Measurements from ENCODE around the gene HBG2. TPM values are rescaled to one million over a fixed set of nuclear protein-coding genes. Genes with fewer than 3 reads are reported as not detected.
"Not testable (repeated sequence)": the region's sequence is repeated elsewhere in the genome, so short reads cannot be mapped to it uniquely, and the experiment has no call there.

Gene HBG2
- not detected in 2 replicates for total RNA-seq (2013; cell fraction: nucleolus; rRNA removed)
- total RNA-seq (2014; rRNA removed) (not detected in 2 replicates), total RNA-seq (2014; rRNA removed; fragmentation: Illumina TruSeq; extraction: Trizol) (not detected in 2 replicates), total RNA-seq (2021) (4.5 and 8.3 TPM in 2 replicates), polyA plus RNA-seq (2011; rRNA removed) (1.4 and 2.2 TPM in 2 replicates), polyA plus RNA-seq (2014; fragmentation: Illumina TruSeq; extraction: Trizol) (not detected in 2 replicates), polyA plus RNA-seq (2014; fragmentation: Nextera tagmentation; extraction: Ambion mirVana) (1 to 10 TPM; 2.9 to 7.2 TPM), polyA plus RNA-seq (2014; rRNA removed) (0.25 and 1.1 TPM in 2 replicates), polyA plus RNA-seq (2016; fragmentation: Nextera tagmentation; extraction: Ambion mirVana) (not detected), polyA minus RNA-seq (2011; rRNA and poly(A)+ RNA removed) (1.8 and 8.2 TPM in 2 replicates), Bru-seq, nascent RNA (percentile 46 among the genes with signal in this experiment), BruChase-seq, experiment 1, labeled RNA remaining after a 6-hour chase (percentile 59 among the genes with signal in this experiment), BruChase-seq, experiment 2, labeled RNA remaining after a 2-hour chase (percentile 58 among the genes with signal in this experiment)
- not detected for polyA plus RNA-seq (2011; ENCODE audit: low read depth)
- polyA plus RNA-seq (2011; cell fraction: cytosol; rRNA removed): 0.90 and 0.91 TPM in 2 replicates
- 1.3 and 2.6 TPM in 2 replicates for polyA plus RNA-seq (2011; cell fraction: nucleus; rRNA removed)
- not detected in 2 replicates for polyA plus RNA-seq (2012)
- 5.8 and 8.2 TPM in 2 replicates for polyA minus RNA-seq (2011; cell fraction: cytosol; rRNA and poly(A)+ RNA removed)
- 1.7 and 2.3 TPM in 2 replicates for polyA minus RNA-seq (2011; cell fraction: nucleus; rRNA and poly(A)+ RNA removed)
- long read RNA-seq, experiment 1: 0 reads
- long read RNA-seq, experiment 2: 0 reads

DNA sequence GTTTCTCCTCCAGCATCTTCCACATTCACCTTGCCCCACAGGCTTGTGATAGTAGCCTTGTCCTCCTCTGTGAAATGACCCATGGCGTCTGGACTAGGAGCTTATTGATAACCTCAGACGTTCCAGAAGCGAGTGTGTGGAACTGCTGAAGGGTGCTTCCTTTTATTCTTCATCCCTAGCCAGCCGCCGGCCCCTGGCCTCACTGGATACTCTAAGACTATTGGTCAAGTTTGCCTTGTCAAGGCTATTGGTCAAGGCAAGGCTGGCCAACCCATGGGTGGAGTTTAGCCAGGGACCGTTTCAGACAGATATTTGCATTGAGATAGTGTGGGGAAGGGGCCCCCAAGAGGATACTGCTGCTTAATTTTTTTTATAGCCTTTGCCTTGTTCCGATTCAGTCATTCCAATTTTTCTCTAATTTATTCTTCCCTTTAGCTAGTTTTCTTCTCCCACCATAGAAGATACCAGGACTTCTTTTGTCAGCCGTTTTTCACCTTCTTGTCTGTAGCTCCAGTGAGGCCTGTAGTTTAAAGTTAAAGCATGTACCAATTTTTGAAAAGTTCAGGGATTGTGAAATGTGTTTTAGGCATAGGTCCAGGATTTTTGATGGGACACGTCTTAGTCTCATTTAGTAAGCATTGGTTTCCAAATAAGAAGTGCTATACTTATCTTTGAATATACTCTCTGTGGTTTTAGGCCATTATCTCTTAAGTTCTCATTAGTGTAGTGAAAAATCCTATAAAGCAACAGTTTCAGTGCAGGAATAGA, at the start of gene HBG2:
TSS of gene HBG2 (minus strand) at position 136 of the 768 bp plus-strand sequence. CDS start at position 83, 53 bp downstream.
- ATAC-seq; RAD21 ChIA-PET (ENCODE audit: unreplicated experiment); H3K27ac ChIP-seq (ENCODE audit: control insufficient read depth, insufficient read depth); in situ Hi-C loops (cut with MboI); intact Hi-C loops (cut with micrococcal nuclease; ENCODE audit: unreplicated experiment); H3K9me3 ChIP-seq (replicated peaks; ENCODE audit: control insufficient read depth, insufficient read depth, low read length); H3K4me3 ChIP-seq; H2AFZ ChIP-seq (ENCODE audit: control insufficient read depth, low read depth, low read length); H3K36me3 ChIP-seq (ENCODE audit: control insufficient read depth in 2 of 2, insufficient read depth in 2 of 2, low read length in 1 of 2); POLR2A ChIA-PET; H3K9ac ChIP-seq (ENCODE audit: control insufficient read depth, insufficient read depth, low read length); SMC1A ChIA-PET (ENCODE audit: uncharacterized antibody, unreplicated experiment); H3K4me1 ChIP-seq (ENCODE audit: control insufficient read depth, insufficient read depth, low read length); H3K4me2 ChIP-seq (ENCODE audit: control insufficient read depth, insufficient read depth); H3K27me3 ChIP-seq (replicated peaks in 1 of 2; ENCODE audit: control insufficient read depth in 2 of 2, insufficient read depth in 2 of 2, low read length in 1 of 2); H4K20me1 ChIP-seq (ENCODE audit: control insufficient read depth, insufficient read depth); FAIRE-seq; DNase-seq (ENCODE audit: low read depth, low spot score); CTCF ChIA-PET; BruUV-seq (replicated peaks); H3K79me2 ChIP-seq (ENCODE audit: control insufficient read depth, insufficient read depth, low read length): not testable (repeated sequence)
- 2% methylated on average over 4 of the region's 9 CpGs for WGBS (ENCODE audit: insufficient coverage, insufficient replicate concordance, low lambda C conversion rate, missing lambda C conversion rate)

DNA sequence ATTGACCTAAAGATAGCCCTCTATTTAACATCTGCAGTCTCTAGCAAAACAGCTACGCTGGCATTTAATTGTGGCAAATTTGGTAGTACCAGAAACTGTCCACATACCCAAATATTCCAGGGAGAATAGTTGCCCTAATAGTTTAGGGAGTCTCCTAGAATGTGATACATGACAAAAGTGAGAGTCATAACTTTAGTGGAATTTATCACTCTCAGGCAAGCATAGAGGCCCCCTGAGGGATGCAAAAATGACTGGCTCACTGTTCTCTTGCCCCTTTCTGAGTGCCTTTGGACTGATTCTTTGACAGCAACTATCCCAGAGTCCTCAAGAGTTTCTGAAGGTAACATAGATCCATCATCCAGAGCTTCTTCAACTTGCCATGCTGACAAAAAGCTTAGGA, 49.5 kb upstream of the HBG2 start:
- Histone ChIP-seq H3K27ac (ENCODE audit: control insufficient read depth, insufficient read depth) (no peak overlapping the region), H3K36me3 (ENCODE audit: control insufficient read depth in 2 of 2, insufficient read depth in 2 of 2, low read length in 1 of 2) (no peaks in the 10 kb centered on the region), H4K20me1 (ENCODE audit: control insufficient read depth, insufficient read depth) (no peaks in the 10 kb centered on the region), H3K79me2 (ENCODE audit: control insufficient read depth, insufficient read depth, low read length) (no peaks in the 10 kb centered on the region), H3K4me3 (no peak overlapping the region), H3K9me3 (replicated peaks; ENCODE audit: control insufficient read depth, insufficient read depth, low read length) (no peaks in the 10 kb centered on the region), H3K4me2 (ENCODE audit: control insufficient read depth, insufficient read depth) (no peak overlapping the region), H2AFZ (ENCODE audit: control insufficient read depth, low read depth, low read length) (no peak overlapping the region), H3K27me3 (replicated peaks in 1 of 2; ENCODE audit: control insufficient read depth in 2 of 2, insufficient read depth in 2 of 2, low read length in 1 of 2) (no peaks in the 10 kb centered on the region; a peak in 1 of 4 replicates), H3K9ac (ENCODE audit: control insufficient read depth, insufficient read depth, low read length) (no peak overlapping the region), H3K4me1 (ENCODE audit: control insufficient read depth, insufficient read depth, low read length) (no peaks in the 10 kb centered on the region)
- POLR2A ChIA-PET: no interaction called here
- intact Hi-C loops (cut with micrococcal nuclease; ENCODE audit: unreplicated experiment): no loop called here
- RAD21 ChIA-PET (ENCODE audit: unreplicated experiment): no interaction called here
- no TSS peak for BruUV-seq (replicated peaks)
- in situ Hi-C loops (cut with MboI): no loop called here
- ATAC-seq (no peak), FAIRE-seq (no peak), DNase-seq (ENCODE audit: low read depth, low spot score) (no peak)
- SMC1A ChIA-PET (ENCODE audit: uncharacterized antibody, unreplicated experiment): no interaction called here
- CTCF ChIA-PET: interaction anchor here (0.6 kb wide), 1 partner anchor 156 kb away, joined by 3 read pairs; no protein-coding TSS in a partner anchor
- 81% methylated on average over 1 of the region's 1 CpG for WGBS (ENCODE audit: insufficient coverage, insufficient replicate concordance, low lambda C conversion rate, missing lambda C conversion rate)
- TF ChIP-seq, protein P1, sequence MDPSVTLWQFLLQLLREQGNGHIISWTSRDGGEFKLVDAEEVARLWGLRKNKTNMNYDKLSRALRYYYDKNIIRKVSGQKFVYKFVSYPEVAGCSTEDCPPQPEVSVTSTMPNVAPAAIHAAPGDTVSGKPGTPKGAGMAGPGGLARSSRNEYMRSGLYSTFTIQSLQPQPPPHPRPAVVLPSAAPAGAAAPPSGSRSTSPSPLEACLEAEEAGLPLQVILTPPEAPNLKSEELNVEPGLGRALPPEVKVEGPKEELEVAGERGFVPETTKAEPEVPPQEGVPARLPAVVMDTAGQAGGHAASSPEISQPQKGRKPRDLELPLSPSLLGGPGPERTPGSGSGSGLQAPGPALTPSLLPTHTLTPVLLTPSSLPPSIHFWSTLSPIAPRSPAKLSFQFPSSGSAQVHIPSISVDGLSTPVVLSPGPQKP (IDR thresholded peaks at IDR 0.05; ENCODE audit: low read depth, low read length): no peak
- TF ChIP-seq, protein P2, sequence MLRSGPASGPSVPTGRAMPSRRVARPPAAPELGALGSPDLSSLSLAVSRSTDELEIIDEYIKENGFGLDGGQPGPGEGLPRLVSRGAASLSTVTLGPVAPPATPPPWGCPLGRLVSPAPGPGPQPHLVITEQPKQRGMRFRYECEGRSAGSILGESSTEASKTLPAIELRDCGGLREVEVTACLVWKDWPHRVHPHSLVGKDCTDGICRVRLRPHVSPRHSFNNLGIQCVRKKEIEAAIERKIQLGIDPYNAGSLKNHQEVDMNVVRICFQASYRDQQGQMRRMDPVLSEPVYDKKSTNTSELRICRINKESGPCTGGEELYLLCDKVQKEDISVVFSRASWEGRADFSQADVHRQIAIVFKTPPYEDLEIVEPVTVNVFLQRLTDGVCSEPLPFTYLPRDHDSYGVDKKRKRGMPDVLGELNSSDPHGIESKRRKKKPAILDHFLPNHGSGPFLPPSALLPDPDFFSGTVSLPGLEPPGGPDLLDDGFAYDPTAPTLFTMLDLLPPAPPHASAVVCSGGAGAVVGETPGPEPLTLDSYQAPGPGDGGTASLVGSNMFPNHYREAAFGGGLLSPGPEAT (IDR thresholded peaks at IDR 0.05; ENCODE audit: low read depth): no peak
- no peak for TF ChIP-seq TARDBP (IDR thresholded peaks at IDR 0.05; ENCODE audit: borderline replicate concordance)
- TF ChIP-seq, protein P3, sequence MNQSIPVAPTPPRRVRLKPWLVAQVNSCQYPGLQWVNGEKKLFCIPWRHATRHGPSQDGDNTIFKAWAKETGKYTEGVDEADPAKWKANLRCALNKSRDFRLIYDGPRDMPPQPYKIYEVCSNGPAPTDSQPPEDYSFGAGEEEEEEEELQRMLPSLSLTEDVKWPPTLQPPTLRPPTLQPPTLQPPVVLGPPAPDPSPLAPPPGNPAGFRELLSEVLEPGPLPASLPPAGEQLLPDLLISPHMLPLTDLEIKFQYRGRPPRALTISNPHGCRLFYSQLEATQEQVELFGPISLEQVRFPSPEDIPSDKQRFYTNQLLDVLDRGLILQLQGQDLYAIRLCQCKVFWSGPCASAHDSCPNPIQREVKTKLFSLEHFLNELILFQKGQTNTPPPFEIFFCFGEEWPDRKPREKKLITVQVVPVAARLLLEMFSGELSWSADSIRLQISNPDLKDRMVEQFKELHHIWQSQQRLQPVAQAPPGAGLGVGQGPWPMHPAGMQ (IDR thresholded peaks at IDR 0.05; ENCODE audit: borderline replicate concordance): no peak
- TF ChIP-seq, protein P4, sequence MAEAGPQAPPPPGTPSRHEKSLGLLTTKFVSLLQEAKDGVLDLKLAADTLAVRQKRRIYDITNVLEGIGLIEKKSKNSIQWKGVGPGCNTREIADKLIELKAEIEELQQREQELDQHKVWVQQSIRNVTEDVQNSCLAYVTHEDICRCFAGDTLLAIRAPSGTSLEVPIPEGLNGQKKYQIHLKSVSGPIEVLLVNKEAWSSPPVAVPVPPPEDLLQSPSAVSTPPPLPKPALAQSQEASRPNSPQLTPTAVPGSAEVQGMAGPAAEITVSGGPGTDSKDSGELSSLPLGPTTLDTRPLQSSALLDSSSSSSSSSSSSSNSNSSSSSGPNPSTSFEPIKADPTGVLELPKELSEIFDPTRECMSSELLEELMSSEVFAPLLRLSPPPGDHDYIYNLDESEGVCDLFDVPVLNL (IDR thresholded peaks at IDR 0.05; ENCODE audit: low read depth, low read length): no peak

All from GM12878 (cell line).